Keratinocyte (primary cell): ENCODE data around the gene MGAT5.

Experiments used
- EZH2 ChIP-seq: IDR thresholded peaks from one replicate; pipeline ENCODE4 v1.6.1; 2012; ENCODE audit warnings: inconsistent platforms, mild to moderate bottlenecking, low read length, moderate library complexity
- TF ChIP-seq, protein P1 (sequence below), 3 experiments: IDR thresholded peaks in 1 of 3; conservative IDR thresholded peaks in 1 of 3; optimal IDR thresholded peaks in 1 of 3; 2 replicates in 2 of 3; 3 replicates in 1 of 3; pipeline versions ENCODE3 to v1.5.1; 2011; ENCODE audit warnings: low read length in 3 of 3, mild to moderate bottlenecking in 3 of 3, moderate library complexity in 2 of 3, control low read depth in 1 of 3, inconsistent platforms in 1 of 3; ENCODE audit not compliant: insufficient read depth in 2 of 3; ENCODE audit errors: extremely low read depth in 1 of 3

DNA sequence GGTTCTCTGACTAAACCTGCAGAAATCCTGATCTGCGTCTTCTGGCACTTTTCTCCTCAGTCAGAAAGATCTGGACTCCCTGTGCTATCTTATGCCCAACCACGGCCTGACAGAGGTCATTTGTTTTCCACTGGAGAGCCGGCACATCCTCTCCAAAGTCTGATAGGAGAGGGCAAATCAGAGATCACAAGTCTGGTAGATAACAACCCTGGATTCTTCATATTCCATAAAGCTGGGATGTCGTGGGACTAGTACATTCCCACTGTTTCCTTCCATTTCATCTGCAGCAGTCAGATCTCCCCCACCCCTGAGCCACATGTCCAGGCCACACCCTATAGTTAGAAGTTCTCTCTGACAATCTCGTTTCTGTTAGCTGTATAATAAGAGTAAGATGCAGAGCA is 157.0 kb downstream of the MGAT5 start:
- TF ChIP-seq, protein P1, sequence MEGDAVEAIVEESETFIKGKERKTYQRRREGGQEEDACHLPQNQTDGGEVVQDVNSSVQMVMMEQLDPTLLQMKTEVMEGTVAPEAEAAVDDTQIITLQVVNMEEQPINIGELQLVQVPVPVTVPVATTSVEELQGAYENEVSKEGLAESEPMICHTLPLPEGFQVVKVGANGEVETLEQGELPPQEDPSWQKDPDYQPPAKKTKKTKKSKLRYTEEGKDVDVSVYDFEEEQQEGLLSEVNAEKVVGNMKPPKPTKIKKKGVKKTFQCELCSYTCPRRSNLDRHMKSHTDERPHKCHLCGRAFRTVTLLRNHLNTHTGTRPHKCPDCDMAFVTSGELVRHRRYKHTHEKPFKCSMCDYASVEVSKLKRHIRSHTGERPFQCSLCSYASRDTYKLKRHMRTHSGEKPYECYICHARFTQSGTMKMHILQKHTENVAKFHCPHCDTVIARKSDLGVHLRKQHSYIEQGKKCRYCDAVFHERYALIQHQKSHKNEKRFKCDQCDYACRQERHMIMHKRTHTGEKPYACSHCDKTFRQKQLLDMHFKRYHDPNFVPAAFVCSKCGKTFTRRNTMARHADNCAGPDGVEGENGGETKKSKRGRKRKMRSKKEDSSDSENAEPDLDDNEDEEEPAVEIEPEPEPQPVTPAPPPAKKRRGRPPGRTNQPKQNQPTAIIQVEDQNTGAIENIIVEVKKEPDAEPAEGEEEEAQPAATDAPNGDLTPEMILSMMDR (optimal IDR thresholded peaks at IDR 0.05 in 1 of 3, IDR thresholded peaks at IDR 0.05 in 1 of 3, conservative IDR thresholded peaks at IDR 0.05 in 1 of 3; ENCODE audit: extremely low read depth in 1 of 3, insufficient read depth in 2 of 3, low read length in 3 of 3), result no peak
- no peak for TF ChIP-seq EZH2
